ENCODE results near the gene NOX4.
"Not testable (repeated sequence)": the region's sequence is repeated elsewhere in the genome, so short reads cannot be mapped to it uniquely, and the experiment has no call there.

NOX4 gene

GRCh38 chr11:89457190-89457589, 34.0 kb downstream of the NOX4 start:
- DNase-seq, result no peak

- no peak for DNase-seq
Observed at GRCh38 chr11:89456681-89457080, 34.5 kb downstream of the NOX4 start.

GRCh38 chr11:89452780-89453179, 38.4 kb downstream of the NOX4 start:
- no peak for DNase-seq

DNA sequence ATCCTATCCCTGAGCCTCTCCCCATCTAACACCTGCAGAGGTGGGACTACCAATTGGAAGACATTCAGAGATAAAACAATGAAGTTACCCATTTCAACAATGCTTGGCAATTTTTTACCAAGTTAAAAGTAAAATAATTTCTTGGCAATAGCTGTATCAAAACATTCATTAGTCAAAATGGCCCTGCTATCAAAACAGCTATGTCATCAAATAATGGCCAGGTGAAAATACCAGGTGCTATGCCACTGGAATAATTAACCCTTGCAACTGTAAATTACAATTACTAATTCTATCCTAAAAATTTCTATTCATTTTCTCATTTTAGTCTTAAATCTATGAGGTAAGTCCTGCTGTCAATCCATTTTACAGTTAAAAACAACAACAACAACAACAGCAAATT, 43.3 kb downstream of the NOX4 start:
- DNase-seq, result no peak

- DNase-seq, result no peak
Observed at GRCh38 chr11:89443361-89444322, 47.5 kb downstream of the NOX4 start.

GRCh38 chr11:89442801-89443200, 48.4 kb downstream of the NOX4 start:
- no peak for DNase-seq

GRCh38 chr11:89441606-89442005, 49.6 kb downstream of the NOX4 start:
- no peak for DNase-seq

- DNase-seq, result no peak
Observed at GRCh38 chr11:89437317-89437716, 53.9 kb downstream of the NOX4 start.

DNA sequence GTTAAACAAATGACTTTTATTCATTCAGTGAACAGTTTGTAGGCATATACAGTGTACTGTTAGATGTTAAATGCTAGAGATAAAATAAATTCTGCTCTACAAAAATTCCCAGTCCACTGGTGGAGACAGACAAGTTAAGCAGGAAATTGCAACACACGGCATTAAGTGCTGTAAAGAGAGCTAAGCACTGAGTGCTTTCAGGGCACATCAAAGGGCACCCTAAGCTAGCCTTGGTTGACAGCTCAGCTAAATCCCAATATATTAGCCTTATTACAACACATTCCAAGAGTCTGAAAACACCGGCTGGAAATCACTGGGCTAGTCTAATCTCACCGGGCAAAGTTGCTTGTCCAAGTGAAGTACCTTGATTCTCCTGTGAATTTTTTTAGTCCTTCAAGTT, 55.1 kb downstream of the NOX4 start:
- DNase-seq, result no peak

- no peak for DNase-seq
Observed at GRCh38 chr11:89433278-89433677, 57.9 kb downstream of the NOX4 start.

DNA sequence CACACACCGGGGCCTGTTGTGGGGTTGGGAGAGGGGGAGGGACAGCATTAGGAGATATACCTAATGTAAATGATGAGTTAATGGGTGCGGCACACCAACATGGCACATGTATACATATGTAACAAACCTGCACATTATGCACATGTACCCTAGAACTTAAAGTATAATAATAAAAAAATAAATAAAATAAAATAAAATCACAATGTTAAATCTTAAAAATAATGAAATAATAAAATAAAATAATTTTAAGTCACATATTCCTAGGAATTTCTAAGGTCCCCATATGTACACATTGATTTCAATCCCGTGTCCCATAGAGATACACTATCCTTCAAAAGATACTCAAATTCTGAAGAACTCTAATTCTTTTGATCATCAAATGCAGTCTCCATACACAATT, 59.0 kb downstream of the NOX4 start:
- DNase-seq, result not testable (repeated sequence)

GRCh38 chr11:89426501-89426900, 64.7 kb downstream of the NOX4 start:
- DNase-seq, result not testable (repeated sequence)

- no peak for DNase-seq
Observed at GRCh38 chr11:89421718-89422117, 69.5 kb downstream of the NOX4 start.

- no peak for DNase-seq
Observed at GRCh38 chr11:89420981-89421380, 70.2 kb downstream of the NOX4 start.

- no peak for DNase-seq
Observed at GRCh38 chr11:89416961-89417360, 74.2 kb downstream of the NOX4 start.

- not testable (repeated sequence) for DNase-seq
Observed at GRCh38 chr11:89411112-89411511, 80.1 kb downstream of the NOX4 start.

- DNase-seq, result not testable (repeated sequence)
Observed at GRCh38 chr11:89410666-89411065, 80.5 kb downstream of the NOX4 start.

GRCh38 chr11:89408441-89408840, 82.7 kb downstream of the NOX4 start:
- not testable (repeated sequence) for DNase-seq

GRCh38 chr11:89405629-89406028, 85.5 kb downstream of the NOX4 start:
- DNase-seq, result no peak

GRCh38 chr11:89391654-89392053, 99.5 kb downstream of the NOX4 start:
- DNase-seq, result not testable (repeated sequence)

DNA sequence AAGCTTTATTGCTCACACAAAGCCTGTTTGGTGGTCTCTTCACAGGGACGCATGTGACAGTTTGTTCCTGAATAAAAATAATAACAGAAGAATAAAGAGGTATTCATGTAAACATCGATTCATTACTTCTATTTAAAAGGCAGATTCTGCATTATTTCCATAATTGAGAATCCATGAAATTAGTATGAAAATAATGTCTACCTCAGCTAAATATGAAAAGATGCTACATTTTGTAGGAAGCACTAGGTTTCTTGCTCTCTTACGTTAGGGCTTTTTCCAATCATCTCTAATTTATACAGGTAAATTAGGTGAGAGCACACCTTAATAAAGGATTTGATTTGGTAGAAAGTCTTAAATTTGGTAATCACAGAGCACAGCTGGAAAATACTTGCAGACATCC, 103.7 kb downstream of the NOX4 start:
- DNase-seq, result not testable (repeated sequence)

DNA sequence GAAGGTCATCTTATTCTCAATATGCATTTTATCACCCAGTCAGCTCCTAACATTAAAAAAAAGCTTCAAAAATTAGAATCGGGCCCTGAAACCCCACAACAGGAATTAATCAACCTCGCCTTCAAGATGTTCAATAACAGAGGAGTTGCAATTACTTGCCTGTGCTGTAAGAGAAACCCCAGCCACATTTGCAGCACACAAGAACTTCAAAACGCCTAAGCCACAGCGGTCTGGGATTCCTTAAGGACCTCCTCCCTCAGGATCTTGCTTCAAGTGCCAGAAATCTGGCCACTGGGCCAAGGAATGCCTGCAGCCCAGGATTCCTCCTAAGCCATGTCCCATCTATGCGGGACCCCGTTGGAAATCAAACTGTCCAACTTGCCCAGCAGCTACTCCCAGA, 108.2 kb downstream of the NOX4 start:
- DNase-seq, result not testable (repeated sequence)

DNA sequence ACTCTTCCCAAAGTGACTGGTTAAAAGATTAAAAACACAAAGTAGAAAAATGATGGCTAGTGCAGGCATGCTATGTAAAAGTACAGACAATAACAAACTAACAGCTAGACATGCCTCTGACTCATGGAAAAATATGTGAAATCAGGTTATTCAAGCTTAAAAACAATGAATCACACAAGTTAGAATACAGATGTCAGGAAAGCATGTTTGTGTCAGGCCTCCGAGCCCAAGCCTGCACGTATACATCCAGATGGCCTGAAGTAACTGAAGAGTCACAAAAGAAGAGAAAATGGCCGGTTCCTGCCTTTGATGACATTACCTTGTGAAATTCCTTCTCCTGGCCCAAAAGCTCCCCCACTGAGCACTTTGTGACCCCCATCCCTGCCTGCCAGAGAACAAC, 110.1 kb downstream of the NOX4 start:
- no peak for DNase-seq

GRCh38 chr11:89379976-89380771, 111.0 kb downstream of the NOX4 start:
- DNase-seq, result not testable (repeated sequence)

Measured in NCI-H146 (cell line).